Esophagus mucosa (tissue), 1 donor: ENCODE results near the gene COMMD9. TPM values are rescaled to one million over a fixed set of nuclear protein-coding genes. Genes with fewer than 3 reads are reported as not detected.

Experiments
- total RNA-seq: library from RNA; stranded (reverse); gene quantifications from one replicate; pipeline ENCODE4 v1.2.4, GENCODE V29; 2023
- donor health status: DM: yes; HTN: yes; CAD: no.

COMMD9 gene
- total RNA-seq, 1 donor from 2014 or later = 61.8 TPM

Other genes starting within 250 kb of the COMMD9 start
- gene PRR5L, start 6.9 kb upstream of the COMMD9 start, total RNA-seq = 2.1 TPM
- 7.9 TPM for gene TRAF6, start 220.8 kb upstream of the COMMD9 start, total RNA-seq